A549 (cell line): ENCODE data around the gene TPM2. TPM values are rescaled to one million over a fixed set of nuclear protein-coding genes. Genes with fewer than 3 reads are reported as not detected.

ENCODE experiments used
- ATAC-seq, 2 experiments: fragments of 200-7000 bp in 1 of 2; fragments of >200 bp in 1 of 2; cut with Nextera tagmentation in 1 of 2; cut with Tn5 transposase in 1 of 2; 3 replicates each; pipeline versions ENCODE4 v1.8.0 to v1.9.1; 2018 to 2020; ENCODE audit warnings: mild to moderate bottlenecking in 1 of 2, moderate library complexity in 1 of 2
- CTCF ChIA-PET: fragments of 300-600 bp; sonication (Branson Sonifier 250); formaldehyde crosslinking; extraction: SDS; loops from one replicate; lab custom pipeline; 2021; ENCODE audit warnings: antibody characterized with exemption, inconsistent platforms; lab: Yijun Ruan, JAX
- POLR2A ChIA-PET: fragments of 350-600 bp; formaldehyde crosslinking; extraction: SDS; loops from one replicate; lab custom pipeline; 2021; ENCODE audit warnings: antibody characterized with exemption, inconsistent platforms; lab: Yijun Ruan, JAX
- DNase-seq, 2 experiments: peaks; one replicate each; pipeline versions ENCODE4 v3.0.0 to v3.0.0-alpha.2; 2011 to 2016; ENCODE audit warnings: low read depth in 1 of 2, low spot score in 1 of 2
- FAIRE-seq: peaks from 2 replicates; lab custom pipeline; 2011; peaks lifted over from hg19 to GRCh38; lab: Jason Lieb, UNC
- H3K27ac ChIP-seq, 2 experiments: fragments of >200 bp; sonication (Bioruptor Twin); formaldehyde crosslinking; 3 replicates each; pipeline ENCODE4 v1.5.1; 2016 to 2017
- H3K4me1 ChIP-seq: fragments of >200 bp; sonication (Bioruptor Twin); formaldehyde crosslinking; 3 replicates; pipeline ENCODE4 v1.6.1; 2016
- H3K4me2 ChIP-seq: fragments of >200 bp; sonication (Bioruptor Twin); formaldehyde crosslinking; 3 replicates; pipeline ENCODE4 v1.6.1; 2016
- H3K4me3 ChIP-seq: fragments of >200 bp; sonication (Bioruptor Twin); formaldehyde crosslinking; 3 replicates; pipeline ENCODE4 v1.5.1; 2016
- H3K9me3 ChIP-seq: fragments of >200 bp; sonication (Bioruptor Twin); formaldehyde crosslinking; 3 replicates; pipeline ENCODE4 v1.6.1; 2016
- ATOH8 ChIP-seq: fragments of 250-450 bp; sonication (Bioruptor Pico); IDR thresholded peaks from 2 replicates; pipeline ENCODE4 v1.5.0; 2020; ENCODE audit warnings: low read depth, mild to moderate bottlenecking, moderate library complexity
- BCL3 ChIP-seq: fragments of >200 bp; sonication (Bioruptor Twin); formaldehyde crosslinking; IDR thresholded peaks from 3 replicates; pipeline ENCODE4 v1.6.1; 2016
- BHLHE40 ChIP-seq: IDR thresholded peaks from 2 replicates; pipeline ENCODE4 v1.6.1; 2012; ENCODE audit warnings: low read depth, low read length, inconsistent platforms
- CHD4 ChIP-seq: fragments of 200-600 bp; sonication (generic); IDR thresholded peaks from 2 replicates; pipeline ENCODE4 v1.6.1; 2016; ENCODE audit warnings: antibody characterized with exemption, mild to moderate bottlenecking, borderline replicate concordance
- EHF ChIP-seq: fragments of 250-450 bp; sonication (Bioruptor Pico); IDR thresholded peaks from 2 replicates; pipeline ENCODE4 v1.5.0; 2020; ENCODE audit warnings: mild to moderate bottlenecking
- EHMT2 ChIP-seq: fragments of 200-600 bp; sonication (generic); IDR thresholded peaks from 2 replicates; pipeline ENCODE4 v1.6.1; 2016; ENCODE audit warnings: antibody characterized with exemption, low read depth, mild to moderate bottlenecking, moderate library complexity
- EP300 ChIP-seq, 2 experiments: fragments of >200 bp; sonication (Bioruptor Twin); formaldehyde crosslinking; IDR thresholded peaks; 2 replicates in 1 of 2; 3 replicates in 1 of 2; pipeline ENCODE4 v1.6.1; 2016 to 2017
- FOXS1 ChIP-seq: fragments of 250-450 bp; sonication (Bioruptor Pico); IDR thresholded peaks from 2 replicates; pipeline ENCODE4 v1.5.0; 2020; ENCODE audit warnings: mild to moderate bottlenecking, moderate library complexity
- GATA3 ChIP-seq: IDR thresholded peaks from 2 replicates; pipeline ENCODE4 v1.6.1; 2012; ENCODE audit warnings: borderline replicate concordance
- HOXA7 ChIP-seq: fragments of 250-450 bp; sonication (Bioruptor Pico); IDR thresholded peaks from 2 replicates; pipeline ENCODE4 v1.5.0; 2020; ENCODE audit warnings: mild to moderate bottlenecking, moderate library complexity
- HOXB5 ChIP-seq: fragments of 250-450 bp; sonication (Bioruptor Pico); IDR thresholded peaks from 2 replicates; pipeline ENCODE4 v1.5.0; 2020; ENCODE audit warnings: mild to moderate bottlenecking, moderate library complexity
- JUNB ChIP-seq: fragments of >200 bp; sonication (Bioruptor Twin); formaldehyde crosslinking; IDR thresholded peaks from 2 replicates; pipeline ENCODE4 v1.6.1; 2016
- KDM1A ChIP-seq: fragments of 200-600 bp; sonication (generic); IDR thresholded peaks from 2 replicates; pipeline ENCODE4 v1.6.1; 2016; ENCODE audit warnings: low read depth, mild to moderate bottlenecking
- NPAS2 ChIP-seq: fragments of 250-450 bp; sonication (Bioruptor Pico); IDR thresholded peaks from 2 replicates; pipeline ENCODE4 v1.8.0; 2022; ENCODE audit warnings: mild to moderate bottlenecking, moderate library complexity, borderline replicate concordance
- PBX3 ChIP-seq: IDR thresholded peaks from 2 replicates; pipeline ENCODE4 v1.6.1; 2012
- PHF8 ChIP-seq: fragments of 200-600 bp; sonication (generic); IDR thresholded peaks from 2 replicates; pipeline ENCODE4 v1.6.1; 2016; ENCODE audit warnings: low read depth, mild to moderate bottlenecking, antibody characterized with exemption, moderate library complexity, borderline replicate concordance
- POLR2AphosphoS2 ChIP-seq: conservative IDR thresholded peaks from 2 replicates; pipeline ENCODE4 v1.6.1; 2012; ENCODE audit warnings: low read length, improper control_type of control experiment, inconsistent platforms
- RFX5 ChIP-seq: fragments of 450-650 bp; IDR thresholded peaks from 2 replicates; pipeline ENCODE4 v1.7.1; 2014; ENCODE audit warnings: antibody characterized with exemption, mild to moderate bottlenecking, moderate library complexity
- RNF2 ChIP-seq: fragments of 200-600 bp; sonication (generic); IDR thresholded peaks from 2 replicates; pipeline ENCODE4 v1.6.1; 2016; ENCODE audit warnings: low read depth, mild to moderate bottlenecking, antibody characterized with exemption, moderate library complexity, borderline replicate concordance
- SMC3 ChIP-seq: fragments of >200 bp; sonication (Bioruptor Twin); formaldehyde crosslinking; IDR thresholded peaks from 3 replicates; pipeline ENCODE4 v1.6.1; 2018; ENCODE audit warnings: inconsistent platforms
- TFCP2L1 ChIP-seq: fragments of 250-450 bp; sonication (Bioruptor Pico); IDR thresholded peaks from 2 replicates; pipeline ENCODE4 v1.5.0; 2021; ENCODE audit warnings: mild to moderate bottlenecking
- USF2 ChIP-seq: fragments of 450-650 bp; IDR thresholded peaks from 2 replicates; pipeline ENCODE4 v1.6.1; 2014; ENCODE audit warnings: antibody characterized with exemption
- ZC3H11A ChIP-seq: fragments of 450-650 bp; IDR thresholded peaks from 2 replicates; pipeline ENCODE4 v1.6.1; 2014; ENCODE audit warnings: antibody characterized with exemption, mild to moderate bottlenecking
- ZFP36 ChIP-seq: fragments of 450-650 bp; IDR thresholded peaks from 2 replicates; pipeline ENCODE4 v1.6.1; 2014; ENCODE audit warnings: borderline replicate concordance; ENCODE audit not compliant: partially characterized antibody
- ZSCAN20 ChIP-seq: fragments of 250-450 bp; sonication (Bioruptor Pico); IDR thresholded peaks from 2 replicates; pipeline ENCODE4 v1.8.0; 2022; ENCODE audit warnings: mild to moderate bottlenecking, moderate library complexity
- WGBS: methylation state at CpG from one replicate; pipeline ENCODE4 v1.1.6; 2017; ENCODE audit errors: missing lambda C conversion rate; 5-methylcytosine and 5-hydroxymethylcytosine counted together
- polyA plus RNA-seq, 4 experiments: library from polyadenylated mRNA; depleted of rRNA in 3 of 4; stranded (reverse); fragments of >200 nt; fragmentation: RNase III in 1 of 4; extraction: RNeasy Plus Mini Kit Qiagen cat#74134 plus additional on column Dnase treatment in 1 of 4; gene quantifications; 2 replicates in 3 of 4; 3 replicates in 1 of 4; pipeline ENCODE4 v1.2.3, GENCODE V29; 2011 to 2017

TPM2 gene
- polyA plus RNA-seq, 2 of the 4 experiments (the other 2 are of a cell fraction), result 281 to 956 TPM

- POLR2A ChIA-PET, result no interaction called here
- CTCF ChIA-PET, result interaction anchor here (1.5 to 32.5 kb wide), 3 partner anchors 4 to 28 kb away, joined by 4 to 758 read pairs (median 758); partner anchors contain the start of genes CREB3, TLN1 and TPM2
These were observed 18.4 kb upstream of the TPM2 start for GRCh38 chr9:35708146-35708545.

GRCh38 chr9:35706951-35707350, 17.2 kb upstream of the TPM2 start:
- ATAC-seq, result no peak
- POLR2A ChIA-PET, result interaction anchor here (1.5 kb wide), 1 partner anchor 11 kb away, joined by 4 read pairs; no protein-coding TSS in a partner anchor
- 89% methylated on average over 9 of the region's 10 CpGs for WGBS
- no peak for TF ChIP-seq NPAS2 (CRISPR knock-in tag)
- no peak for TF ChIP-seq ZSCAN20 (CRISPR knock-in tag)
- TF ChIP-seq ZFP36, result no peak
- TF ChIP-seq PHF8, result no peak
- TF ChIP-seq, all 56 proteins: peak for 0
- no peak for FAIRE-seq
- Histone ChIP-seq H3K4me2 (no peak overlapping the region), H3K4me3 (no peak overlapping the region), H3K4me1 (no peaks in the 10 kb centered on the region), H3K9me3 (no peaks in the 10 kb centered on the region), H3K27ac (no peak overlapping the region)
- CTCF ChIA-PET, result interaction anchor here (1.2 to 32.5 kb wide), 5 partner anchors 3 to 590 kb away, joined by 3 to 758 read pairs (median 16); partner anchors contain the start of genes CCDC107, CREB3, RMRP and TLN1
- DNase-seq, result no peak

More at GRCh38 chr9:35708146-35708545, 18.4 kb upstream of the TPM2 start:
- ATAC-seq, result no peak
- H3K4me1 ChIP-seq, result no peaks in the 10 kb centered on the region
- FAIRE-seq, result no peak
- H3K27ac ChIP-seq, result no peak overlapping the region
- no peak for DNase-seq
- H3K9me3 ChIP-seq, result no peaks in the 10 kb centered on the region
- no peak overlapping the region for H3K4me2 ChIP-seq
- WGBS, result 95% methylated on average over 4 of the region's 4 CpGs
- TF ChIP-seq BCL3 (no peak), FOXS1 (CRISPR knock-in tag) (no peak), EHF (no peak), BHLHE40 (no peak), EHMT2 (no peak)
- TF ChIP-seq, all 56 proteins: peak for 0
- no peak overlapping the region for H3K4me3 ChIP-seq

- DNase-seq (no peak), FAIRE-seq (no peak), ATAC-seq (no peak)
- ChIA-PET CTCF (interaction anchor here (1.8 to 32.5 kb wide), 4 partner anchors 2 to 60 kb away, joined by 4 to 758 read pairs (median 387); partner anchors contain the start of genes CCDC107, CREB3, RMRP and TLN1), POLR2A (interaction anchor here (0.6 to 1.5 kb wide), 2 partner anchors 10 to 52 kb away, joined by 4 to 6 read pairs; no protein-coding TSS in a partner anchor)
- H3K9me3 ChIP-seq, result no peaks in the 10 kb centered on the region
- no peaks in the 10 kb centered on the region for H3K4me1 ChIP-seq
- no peak overlapping the region for H3K4me3 ChIP-seq
- WGBS, result 91% methylated on average over 7 of the region's 7 CpGs
- H3K4me2 ChIP-seq, result no peak overlapping the region
- TF ChIP-seq USF2 (no peak), GATA3 (no peak), POLR2AphosphoS2 (no peak), EP300 (IDR thresholded peaks at IDR 0.05) (no peak), HOXA7 (no peak), SMC3 (no peak), ZC3H11A (no peak), EHMT2 (no peak), ATOH8 (CRISPR knock-in tag) (no peak), JUNB (no peak), PBX3 (no peak), RNF2 (no peak), TFCP2L1 (CRISPR knock-in tag) (no peak), KDM1A (no peak), CHD4 (no peak), HOXB5 (CRISPR knock-in tag) (no peak), RFX5 (no peak)
- no peak overlapping the region for H3K27ac ChIP-seq
These were observed 16.2 kb upstream of the TPM2 start for GRCh38 chr9:35705836-35706430.
